ENCODE results near the gene NOP10.
A peak's percentile ranks its signal among the peaks of the same experiment; 100 is the strongest.
"Not testable (repeated sequence)": the region's sequence is repeated elsewhere in the genome, so short reads cannot be mapped to it uniquely, and the experiment has no call there.

NOP10 gene

DNA sequence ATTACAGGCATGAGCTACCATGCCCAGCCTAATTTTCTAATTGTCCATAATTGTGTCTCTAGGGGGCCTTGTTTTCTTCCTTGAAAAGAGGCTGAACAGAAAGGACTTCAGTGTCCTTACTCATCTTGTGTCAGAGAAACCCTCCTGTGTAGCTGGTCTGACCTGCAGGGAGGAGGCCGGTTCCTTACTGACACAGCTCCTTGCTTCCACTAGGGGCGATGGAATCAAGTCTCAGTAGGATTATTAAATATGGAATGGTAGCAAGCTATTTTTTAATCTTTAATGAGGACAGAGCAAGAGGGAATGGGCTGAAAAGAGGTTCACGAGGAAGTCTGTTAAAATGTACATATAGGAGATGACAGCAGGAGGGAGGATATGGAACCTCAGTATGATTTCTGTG is 15.4 kb upstream of the NOP10 start:
- DNase-seq = no peak

DNA sequence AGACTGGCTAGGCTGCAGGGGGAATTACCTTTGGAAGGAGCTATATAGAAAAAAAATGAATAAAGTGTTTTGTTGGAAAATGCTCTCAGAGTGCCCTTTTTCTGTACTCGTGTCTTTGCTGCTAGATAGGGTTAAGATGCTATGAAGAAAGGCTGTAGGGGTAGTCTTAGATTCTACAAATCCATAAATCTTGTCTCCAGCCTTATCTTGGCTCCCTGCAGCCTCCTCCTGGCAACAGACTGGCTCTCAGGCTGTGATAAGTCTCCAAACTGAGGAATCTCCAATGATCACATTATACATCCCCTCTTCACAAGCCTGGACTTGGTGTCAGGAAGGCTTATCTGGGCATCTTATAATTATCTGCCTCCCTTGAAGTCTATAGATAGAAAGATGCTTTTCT is 14.7 kb upstream of the NOP10 start:
- no peak for DNase-seq

DNA sequence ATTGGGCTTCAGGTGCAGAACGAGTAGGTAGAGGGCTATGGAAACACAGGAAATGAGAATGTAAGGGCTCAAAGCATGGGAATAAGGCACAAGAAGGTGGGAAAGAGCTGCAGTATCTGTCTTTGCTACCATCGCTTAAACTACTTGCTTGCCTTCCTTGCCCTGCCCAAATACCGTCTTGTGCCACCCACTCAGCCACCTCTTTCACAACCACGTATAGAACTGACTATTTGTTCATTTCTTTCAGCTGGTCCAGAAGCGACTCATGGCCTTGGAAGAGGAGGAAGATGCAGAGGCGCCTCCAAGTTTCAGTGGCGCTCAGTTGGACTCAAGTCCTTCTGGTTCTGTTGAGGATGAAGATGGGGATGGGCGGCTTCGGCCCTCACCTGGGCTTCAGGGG is 12.3 kb upstream of the NOP10 start:
- no peak for DNase-seq

DNA sequence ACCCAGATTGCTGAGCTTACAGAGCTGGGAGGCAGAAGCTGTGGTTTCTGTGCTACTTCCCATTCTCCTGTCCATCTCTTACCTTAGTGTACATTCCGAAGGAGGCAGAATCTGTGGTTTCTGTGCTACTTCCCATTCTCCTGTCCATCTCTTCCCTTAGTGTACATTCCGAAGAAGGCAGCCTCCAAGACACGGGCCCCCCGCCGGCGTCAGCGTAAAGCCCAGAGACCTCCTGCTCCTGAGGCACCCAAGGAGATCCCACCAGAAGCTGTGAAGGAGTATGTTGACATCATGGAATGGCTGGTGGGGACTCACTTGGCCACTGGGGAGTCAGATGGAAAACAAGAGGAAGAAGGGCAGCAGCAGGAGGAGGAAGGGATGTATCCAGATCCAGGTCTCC is 11.3 kb upstream of the NOP10 start:
- no peak for DNase-seq

DNA sequence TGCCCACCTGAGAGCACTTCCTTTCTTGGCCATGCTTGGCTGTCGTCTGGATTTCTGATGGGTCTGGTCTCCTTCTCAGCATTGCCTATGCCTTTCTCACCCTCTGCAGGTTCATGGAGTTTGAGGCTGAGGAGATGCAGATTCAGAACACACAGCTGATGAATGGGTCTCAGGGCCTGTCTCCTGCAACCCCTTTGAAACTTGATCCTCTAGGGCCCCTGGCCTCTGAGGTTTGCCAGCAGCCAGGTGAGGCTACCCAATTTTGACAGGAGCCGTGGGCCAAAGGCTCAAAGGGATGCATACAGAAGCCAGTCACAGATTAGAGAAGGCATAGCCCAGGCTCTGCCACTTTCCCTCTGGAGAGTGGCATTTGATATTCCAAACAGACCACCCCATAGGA is 10.7 kb upstream of the NOP10 start:
- no peak for DNase-seq

DNA sequence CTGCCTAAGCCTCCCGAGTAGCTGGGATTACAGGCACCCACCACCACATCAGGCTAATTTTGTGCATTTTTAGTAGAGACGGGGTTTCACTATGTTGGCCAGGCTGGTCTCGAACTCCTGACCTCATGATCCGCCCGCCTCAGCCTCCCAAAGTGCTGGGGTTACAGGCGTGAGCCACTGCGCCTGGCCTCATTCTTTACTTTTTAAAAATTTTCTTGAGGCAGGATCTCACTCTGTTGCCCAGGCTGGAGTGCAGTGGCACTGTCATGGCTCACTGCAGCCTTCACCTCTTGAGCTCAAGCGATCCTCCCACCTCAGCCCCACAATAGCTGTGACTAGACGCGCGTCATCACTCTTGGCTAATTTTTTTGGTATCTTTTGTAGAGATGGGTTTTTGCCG is 10.1 kb upstream of the NOP10 start:
- DNase-seq = not testable (repeated sequence)

DNA sequence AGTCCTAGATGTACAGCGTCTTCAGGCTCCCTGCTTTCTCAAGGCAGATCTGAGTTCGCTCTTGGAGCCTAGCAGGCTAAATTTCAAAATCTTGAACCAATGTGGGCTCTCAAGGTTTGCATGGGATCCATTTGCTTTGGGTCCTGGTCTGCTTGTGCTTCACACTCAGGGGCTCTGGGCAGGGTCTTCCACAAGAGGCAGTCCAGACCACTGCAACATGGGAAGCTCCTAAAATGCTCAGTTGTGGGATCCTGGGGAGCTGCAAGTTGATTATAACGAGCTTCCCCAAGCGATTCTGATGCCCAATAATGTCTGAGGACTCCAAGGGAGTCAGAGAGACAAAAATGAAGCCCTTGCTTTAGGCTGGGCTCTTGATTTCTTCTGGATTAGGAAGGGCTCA is 6.8 kb upstream of the NOP10 start:
- DNase-seq = no peak

DNA sequence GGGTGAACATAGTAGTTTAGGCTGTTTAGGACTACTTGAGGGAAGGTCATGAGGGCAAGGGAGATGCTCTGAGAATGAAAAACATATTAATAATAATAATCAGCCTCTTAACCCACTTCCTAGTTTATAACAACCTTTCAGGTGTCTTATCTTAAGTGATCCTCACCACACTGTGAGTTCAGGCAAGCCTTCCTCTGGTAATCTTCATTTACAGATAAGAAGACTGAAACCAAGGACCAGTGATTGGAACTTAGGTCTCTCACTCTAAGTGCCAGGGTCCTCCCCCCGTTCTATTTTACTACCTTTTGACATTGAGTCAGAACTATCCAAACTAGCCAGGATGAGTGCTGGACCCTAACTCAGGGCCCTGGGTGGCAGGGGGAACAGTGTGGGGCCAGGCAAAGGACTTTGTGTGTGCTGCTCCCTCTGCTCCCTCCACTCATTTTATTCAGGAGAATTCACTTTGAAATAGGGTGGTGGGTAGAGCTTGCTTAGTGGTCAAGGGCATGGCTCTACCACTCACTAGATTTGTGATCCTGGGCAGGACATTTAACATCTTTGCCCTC is 5.9 kb upstream of the NOP10 start:
- DNase-seq = no peak

DNA sequence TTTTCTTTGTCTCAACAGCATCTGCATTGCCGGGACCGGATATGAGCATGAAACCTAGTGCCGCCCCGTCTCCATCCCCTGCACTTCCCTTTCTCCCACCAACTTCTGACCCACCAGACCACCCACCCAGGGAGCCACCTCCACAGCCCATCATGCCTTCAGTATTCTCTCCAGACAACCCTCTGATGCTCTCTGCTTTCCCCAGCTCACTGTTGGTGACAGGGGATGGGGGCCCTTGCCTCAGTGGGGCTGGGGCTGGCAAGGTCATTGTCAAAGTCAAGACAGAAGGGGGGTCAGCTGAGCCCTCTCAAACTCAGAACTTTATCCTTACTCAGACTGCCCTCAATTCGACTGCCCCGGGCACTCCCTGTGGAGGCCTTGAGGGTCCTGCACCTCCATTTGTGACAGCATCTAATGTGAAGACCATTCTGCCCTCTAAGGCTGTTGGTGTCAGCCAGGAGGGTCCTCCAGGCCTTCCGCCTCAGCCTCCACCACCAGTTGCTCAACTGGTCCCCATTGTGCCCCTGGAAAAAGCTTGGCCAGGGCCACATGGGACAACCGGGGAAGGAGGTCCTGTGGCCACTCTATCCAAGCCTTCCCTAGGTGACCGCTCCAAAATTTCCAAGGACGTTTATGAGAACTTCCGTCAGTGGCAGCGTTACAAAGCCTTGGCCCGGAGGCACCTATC is 5.2 kb upstream of the NOP10 start:
- DNase-seq = no peak

DNA sequence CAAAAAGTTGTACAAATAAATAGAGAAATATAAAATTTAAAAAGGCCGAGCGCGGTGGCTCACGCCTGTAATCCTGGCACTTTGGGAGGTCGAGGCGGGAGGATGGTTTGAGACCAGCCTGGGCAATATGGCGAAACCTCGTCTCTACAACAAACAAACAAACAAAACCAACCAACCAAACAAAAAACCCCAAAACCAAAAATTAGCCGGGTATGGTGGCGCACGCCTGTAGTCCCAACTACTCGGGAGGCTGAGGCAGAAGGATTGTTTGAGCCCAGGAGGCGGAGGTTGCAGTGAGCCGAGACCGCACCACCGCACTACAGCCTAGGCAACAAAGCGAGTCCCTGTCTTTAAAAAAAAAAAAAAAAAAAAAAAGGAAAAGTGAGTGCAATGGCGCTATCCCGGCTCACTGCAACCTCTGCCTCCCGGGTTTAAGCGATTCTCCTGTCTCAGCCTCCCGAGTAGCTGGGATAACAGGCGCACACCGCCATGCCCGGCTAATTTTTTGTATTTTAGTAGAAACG is 661 bp downstream of the NOP10 start:
- DNase-seq = not testable (repeated sequence)

DNA sequence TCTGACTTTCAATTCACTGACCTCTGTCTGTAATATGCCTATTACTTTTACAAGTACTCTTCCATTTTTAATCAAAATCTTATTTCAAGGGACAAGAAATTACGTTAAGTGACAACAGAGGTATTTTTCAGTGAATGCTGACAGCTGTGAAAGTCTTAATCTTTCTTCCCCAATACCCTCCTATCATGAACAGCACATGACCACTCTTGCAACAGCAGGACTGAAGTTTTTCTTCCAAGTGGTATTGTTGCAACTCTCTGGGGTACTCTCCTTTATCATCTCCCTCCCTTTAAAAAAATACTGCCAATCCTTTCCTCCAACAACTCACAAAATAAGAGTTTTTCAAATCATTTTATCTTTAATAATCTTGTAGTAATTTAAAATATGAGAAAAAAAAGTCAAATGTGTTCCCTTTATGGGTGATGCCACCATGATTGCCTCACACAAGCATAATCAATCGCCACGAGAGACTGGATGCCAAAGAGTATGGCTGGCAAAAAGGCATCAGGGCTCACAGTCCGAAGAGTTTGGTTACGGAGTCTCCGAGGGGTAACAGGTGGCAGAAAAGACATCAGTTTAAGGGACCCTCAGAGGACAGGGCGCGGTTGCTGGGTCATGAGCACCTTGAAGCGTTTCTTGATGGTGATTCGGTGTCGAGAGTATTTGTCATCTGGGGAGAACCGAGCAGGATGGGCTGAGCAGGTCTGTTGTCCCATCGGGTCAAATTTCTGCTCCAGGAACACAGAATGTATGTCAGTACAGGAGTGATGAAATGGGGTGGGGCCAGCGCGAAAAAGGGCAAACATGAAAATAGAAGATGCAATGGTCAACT is 1.3 kb downstream of the NOP10 start:
- no peak for DNase-seq

DNA sequence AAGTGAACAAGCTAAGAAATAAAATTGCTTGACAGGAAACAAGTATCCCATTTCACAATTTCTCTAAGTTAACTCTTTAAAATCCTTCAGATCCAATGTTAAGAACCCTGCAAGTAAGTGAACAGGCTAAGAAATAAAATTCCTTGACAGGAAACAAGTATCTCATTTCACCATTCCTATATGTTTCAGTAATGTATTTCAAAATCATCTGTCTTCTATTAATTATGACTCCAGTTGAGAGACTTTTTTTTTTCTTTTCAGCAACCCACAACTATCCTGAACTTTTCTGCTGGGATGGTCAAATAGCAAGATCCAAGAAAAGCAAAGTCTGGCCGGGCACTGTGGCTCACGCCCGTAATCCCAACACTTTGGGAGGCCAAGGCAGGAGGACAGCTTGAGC is 3.0 kb downstream of the NOP10 start:
- no peak for DNase-seq

DNA sequence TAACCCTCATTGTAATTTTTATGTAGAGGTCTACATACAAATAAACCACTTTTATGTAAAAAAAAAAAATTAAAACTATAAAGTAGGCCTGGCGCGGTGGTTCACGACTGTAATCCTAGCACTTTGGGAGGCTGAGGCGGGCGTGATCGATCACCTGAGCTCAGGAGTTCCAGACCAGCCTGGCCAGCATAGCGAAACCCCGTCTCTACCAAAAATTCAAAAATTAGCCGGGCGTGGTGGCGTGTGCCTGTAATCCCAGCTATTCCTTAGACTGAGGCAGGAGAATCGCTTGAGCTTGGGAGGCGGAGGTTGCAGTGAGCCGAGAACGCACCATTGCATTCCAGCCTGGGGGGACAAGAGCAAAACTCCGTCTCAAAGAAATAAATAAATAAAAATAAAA is 4.6 kb downstream of the NOP10 start:
- DNase-seq = no peak

DNA sequence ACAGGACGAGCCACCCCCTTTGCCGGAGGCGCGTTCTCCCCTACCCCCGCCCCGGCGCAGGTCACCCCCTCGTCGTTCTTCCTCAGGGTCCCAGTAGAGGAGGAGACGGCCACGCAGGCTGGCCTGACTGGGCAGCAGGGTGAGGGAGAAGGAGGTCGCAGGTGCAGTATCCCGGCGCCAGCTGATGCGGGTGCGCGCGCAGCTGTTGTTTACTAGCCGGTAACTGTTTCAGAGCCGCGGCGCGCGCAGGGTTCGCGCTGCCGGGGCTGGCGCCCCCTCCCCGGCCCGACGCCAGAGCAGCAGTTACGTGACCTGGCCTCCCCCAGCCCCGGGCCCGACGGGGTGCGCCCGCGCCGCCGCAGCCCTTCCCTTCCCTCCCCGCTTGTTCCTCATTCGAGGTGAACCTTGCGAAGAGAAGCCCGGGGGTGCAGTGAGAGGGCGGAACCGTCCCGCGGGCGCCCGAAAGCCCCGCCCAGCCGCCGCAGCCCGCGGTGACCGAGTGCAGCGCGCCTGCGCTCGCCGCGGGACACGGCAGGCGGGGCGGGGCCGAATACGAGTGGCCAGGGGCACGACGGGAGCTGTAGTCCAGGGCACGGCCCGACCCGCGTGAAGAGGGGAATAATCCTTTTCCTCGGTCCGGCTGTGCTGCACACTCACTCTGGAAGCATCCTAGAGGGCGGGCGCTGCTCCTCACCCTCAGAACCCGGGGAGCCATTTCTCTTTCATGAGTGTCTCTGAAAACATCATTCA is 5.2 kb downstream of the NOP10 start, which contains the start of gene SLC12A6:
Gene SLC12A6, minus strand, starts transcription at position 225 of the 750 bp plus-strand sequence. CDS start 1,101 bp downstream, outside the sequence.
- DNase-seq = peak; percentile 12 to 65

DNA sequence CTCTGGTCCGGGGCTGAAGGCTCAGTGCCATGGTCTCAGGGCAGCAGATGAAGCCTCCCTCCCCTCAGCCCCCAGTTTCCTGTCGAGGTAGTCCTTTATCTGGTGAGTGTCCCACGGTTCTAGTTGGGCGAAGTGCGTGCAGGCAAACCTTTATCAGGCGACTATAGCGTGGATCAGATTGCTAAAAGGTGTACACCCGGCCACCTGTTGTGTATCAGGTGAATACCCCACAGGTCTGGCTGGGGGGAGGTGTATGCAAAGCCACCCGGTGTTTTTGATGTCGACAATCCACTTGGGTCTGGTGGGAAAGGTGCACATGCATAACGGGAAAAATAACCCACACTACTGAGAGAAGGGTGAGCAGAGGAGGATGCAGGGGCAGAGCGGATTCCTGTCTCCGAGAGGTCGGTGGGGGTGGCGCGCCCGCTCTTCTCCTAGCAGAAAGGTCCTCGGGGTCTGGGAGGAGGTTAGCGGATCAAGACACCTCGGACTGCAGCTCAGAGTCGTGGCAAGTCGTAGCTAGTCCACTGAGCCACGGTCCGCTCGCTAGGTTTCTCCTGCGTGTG is 5.9 kb downstream of the NOP10 start:
- DNase-seq = peak in 1 of 2 experiments; percentile 6

DNA sequence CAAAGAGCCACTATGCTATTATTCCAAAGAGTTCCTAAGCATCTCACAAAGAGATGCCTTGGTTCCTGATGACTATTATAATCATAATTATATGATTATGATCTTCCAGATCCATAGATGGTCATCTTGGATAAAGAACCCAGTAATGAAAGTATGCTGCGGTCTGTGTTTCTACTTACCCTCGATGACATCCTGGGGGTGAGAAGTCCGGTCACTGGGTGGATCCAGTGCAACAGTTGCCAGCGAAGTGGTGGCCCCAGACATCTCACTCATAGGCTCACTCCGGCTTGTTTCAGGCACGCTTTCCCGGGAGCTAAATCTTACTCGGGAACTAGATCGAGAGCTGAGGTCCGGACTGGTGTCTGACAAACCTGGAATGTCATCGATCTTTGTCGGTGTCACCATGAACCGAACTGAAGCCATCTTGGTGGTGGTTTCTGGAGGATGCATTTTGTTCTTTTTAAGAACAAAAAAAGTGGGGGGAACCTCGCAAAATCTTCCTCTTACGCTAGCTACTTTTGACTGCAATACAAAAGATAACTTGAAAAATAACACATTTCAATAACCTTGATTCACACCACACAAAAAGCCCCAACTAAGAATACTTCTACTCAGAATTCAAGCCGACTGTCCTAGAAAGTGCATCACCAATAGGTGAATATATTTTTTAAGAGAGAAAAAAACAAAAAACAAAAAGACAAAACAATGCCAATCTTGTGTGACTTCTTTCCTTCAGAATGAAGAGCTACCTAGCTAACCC is 6.5 kb downstream of the NOP10 start:
- no peak for DNase-seq

DNA sequence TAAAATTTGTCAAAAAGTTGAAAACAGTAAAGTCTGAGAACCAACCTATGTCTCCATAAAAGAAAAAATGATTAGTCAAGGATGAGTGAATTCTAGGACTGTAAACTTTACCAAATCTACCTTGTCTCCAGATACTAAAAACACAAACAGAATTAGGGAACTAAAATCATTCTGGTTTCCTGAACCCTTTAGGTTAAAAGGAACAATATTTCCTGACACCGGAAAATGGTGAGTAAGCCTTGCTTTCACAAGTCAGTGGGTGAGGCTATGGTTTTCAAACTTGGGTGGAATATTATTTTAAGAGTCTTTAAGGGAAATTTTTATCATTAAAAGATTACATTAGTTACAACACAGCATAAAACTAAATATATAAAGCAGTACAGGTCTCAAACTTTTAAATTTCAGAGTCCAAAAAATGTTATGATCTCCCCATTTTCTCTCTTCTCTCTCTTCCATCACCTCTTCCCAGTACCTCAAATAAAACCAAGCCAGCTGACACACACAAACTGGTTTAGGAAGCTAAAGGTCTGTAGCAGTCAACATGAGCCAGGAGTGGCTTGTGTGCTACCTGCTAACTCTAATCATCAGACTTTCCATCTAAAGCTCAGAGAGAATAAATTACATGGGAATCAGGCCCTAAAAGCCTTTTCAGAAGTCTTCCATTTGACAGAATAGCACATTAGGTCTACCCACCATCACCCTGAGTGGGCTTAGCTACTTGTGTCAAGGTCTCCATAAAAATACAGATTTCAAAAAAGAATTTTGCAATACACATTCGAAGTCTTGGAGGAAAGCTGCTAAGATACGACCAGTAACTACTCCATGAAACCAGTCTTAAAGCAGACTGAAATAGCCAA is 7.5 kb downstream of the NOP10 start:
- no peak for DNase-seq

DNA sequence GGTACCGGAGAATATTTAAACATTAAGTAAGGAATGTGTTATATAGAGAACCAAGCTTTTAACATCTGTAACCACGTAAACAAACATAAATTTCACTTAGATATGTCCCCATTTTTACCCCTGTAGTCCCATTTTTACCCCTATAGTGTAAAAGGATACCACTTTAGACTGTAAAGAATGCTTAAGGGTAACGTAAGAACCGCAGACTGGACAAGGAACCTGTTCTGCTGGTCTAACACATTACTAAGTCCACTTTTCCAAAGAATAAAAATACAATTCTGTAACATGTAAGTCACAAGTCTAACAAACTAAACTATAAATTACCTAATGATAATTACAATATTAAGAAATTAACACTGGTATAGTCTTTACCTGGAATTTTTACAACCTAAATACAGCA is 8.3 kb downstream of the NOP10 start:
- no peak for DNase-seq

DNA sequence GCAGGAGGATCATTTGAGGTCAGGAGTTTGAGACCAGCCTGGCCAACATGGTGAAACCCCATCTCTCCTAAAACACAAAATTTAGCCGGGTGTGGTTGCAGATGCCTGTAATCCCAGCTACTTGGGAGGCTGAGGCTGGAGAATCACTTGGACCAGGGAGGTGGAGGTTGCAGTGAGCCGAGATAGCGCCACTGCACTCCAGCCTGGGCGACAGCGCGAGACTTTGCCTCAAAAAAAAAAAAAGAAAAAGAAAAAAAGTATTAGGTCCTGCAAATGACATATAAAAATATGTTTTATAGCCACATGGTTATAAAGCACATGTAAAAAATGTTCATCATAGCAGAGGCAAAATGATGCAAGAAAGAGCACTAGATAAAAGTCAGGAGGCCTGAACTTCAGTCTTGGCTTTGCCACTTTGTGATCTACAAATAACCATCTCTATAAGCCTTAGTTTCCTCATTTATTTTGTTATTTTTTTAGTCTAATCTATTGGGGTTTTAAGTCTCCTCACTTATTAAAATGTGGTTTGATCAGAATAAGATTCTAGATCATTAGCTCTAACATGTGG is 10.3 kb downstream of the NOP10 start:
- no peak for DNase-seq

DNA sequence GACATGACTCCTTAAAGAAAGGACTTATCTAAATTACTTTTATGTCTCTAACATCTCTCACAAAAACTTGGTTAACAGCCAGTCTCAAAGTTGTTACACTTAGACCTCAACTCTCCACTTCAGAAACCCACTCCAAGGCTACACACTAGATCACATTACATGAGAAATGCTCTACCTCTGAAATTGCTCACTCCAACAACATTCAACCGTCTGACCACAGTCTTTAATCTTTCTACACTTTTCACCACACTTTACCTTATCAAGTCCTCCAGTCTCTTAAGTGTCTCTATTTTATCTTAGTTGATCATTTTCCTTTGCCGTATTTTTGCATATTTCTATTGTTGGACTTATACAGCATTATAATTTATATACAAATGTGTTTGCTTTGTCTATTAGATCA is 11.1 kb downstream of the NOP10 start:
- no peak for DNase-seq

DNA sequence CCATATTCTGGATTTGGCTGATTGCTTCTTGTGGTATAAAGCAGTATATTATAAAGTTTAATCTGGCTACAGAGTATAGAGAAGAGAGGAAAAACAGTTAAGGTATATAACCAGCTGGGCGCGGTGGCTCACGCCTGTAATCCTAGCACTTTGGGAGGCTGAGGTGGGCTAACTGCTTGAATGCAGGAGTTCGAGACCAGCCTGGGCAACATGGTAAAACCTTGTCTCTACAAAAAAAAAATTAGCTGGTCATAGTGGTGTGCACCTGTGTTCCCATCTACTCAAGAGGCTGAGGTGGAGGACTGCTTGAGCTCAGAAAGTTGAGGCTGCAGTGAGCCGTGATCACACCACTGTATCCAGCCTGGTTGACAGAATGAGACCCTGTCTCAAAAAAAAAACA is 12.7 kb downstream of the NOP10 start:
- no peak for DNase-seq
